Stimulated activated CD4-positive, alpha-beta T cell treated with anti-CD3 and anti-CD28 coated beads, TNF-alpha, amount 100 ng/mL, for 4 hours (primary cell): ENCODE data around the gene PRRG1.
"Not testable (repeated sequence)": the region's sequence is repeated elsewhere in the genome, so short reads cannot be mapped to it uniquely, and the experiment has no call there.

Experiments used
- DNase-seq, 3 experiments: peaks; one replicate each; pipeline ENCODE4 v3.0.0-alpha.2; 2020; ENCODE audit warnings: low read depth in 3 of 3

The PRRG1 gene

GRCh38 chrX:37470711-37471110 is 121.5 kb downstream of the PRRG1 start:
- DNase-seq = no peak

DNA sequence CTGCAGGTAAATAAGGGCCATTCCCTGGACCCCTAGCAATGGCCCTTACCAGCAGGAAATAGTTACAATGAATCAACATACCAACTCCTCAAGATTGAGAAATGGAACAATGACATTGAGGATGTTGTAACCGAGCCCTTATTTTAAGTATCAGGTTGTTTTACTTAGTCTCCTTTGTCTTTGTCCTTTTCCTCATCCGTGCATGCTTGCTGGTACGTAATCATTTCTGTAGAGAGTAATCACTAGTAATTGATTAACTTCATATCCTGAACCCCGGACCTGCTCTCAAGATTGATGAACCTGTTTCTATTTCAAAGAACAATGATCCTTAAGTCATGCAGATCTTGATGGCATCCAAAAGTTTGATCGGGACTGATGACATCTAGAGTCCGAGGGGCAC is 123.7 kb downstream of the PRRG1 start:
- no peak for DNase-seq

DNA sequence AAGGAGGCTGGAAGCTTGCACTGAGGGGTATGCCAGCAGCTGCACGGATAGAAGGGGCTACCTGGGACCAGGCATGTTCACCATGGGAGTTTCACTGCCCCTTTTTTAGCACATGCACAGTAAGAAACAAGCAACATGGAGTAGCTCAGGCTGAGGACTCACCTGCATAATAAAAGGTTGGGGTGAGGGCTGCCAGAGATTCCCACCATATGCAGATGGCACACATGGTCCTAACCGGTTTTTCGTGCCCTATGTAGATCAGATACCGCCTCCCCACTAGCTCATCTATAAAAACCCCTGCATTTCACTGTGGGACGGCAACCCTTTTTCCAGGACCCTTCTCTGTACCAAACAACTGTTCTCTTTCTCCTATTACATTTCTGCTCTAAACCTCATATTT is 125.3 kb downstream of the PRRG1 start:
- no peak for DNase-seq

DNA sequence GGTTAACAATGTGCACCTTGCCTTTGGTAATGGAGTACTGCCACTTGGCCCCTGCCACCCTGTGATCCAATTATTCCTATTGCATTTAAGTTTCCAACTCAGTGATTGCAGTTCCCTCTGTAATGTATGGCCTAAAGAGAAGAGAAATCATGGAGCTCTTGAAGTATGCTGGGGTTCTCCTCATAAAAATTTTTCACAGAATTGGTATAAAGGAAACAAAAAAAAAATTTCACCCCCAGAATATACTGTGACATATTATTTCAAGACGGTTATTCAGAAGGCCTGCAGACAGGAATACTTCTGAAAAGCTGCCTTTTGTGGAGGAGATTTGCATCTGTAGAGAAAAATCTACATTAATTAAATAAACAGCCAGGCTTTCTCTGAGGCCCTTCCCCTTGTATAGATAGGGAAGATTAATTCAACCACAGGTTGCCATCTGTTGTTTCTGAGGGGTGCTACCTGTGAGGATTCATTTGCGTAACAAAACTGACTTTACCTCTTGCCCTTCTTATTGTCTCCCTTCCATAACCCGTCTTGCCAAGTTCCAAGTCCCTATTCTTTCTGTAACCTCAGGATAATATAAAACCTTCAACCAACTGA is 127.5 kb downstream of the PRRG1 start:
- DNase-seq = no peak

- DNase-seq = not testable (repeated sequence)
Measured at GRCh38 chrX:37484335-37484734, 135.2 kb downstream of the PRRG1 start.

GRCh38 chrX:37485429-37485828 is 136.3 kb downstream of the PRRG1 start:
- no peak for DNase-seq

GRCh38 chrX:37487271-37487670 is 138.1 kb downstream of the PRRG1 start:
- no peak for DNase-seq

- DNase-seq = no peak
Measured at GRCh38 chrX:37488323-37488722, 139.2 kb downstream of the PRRG1 start.

GRCh38 chrX:37491686-37492085 is 142.5 kb downstream of the PRRG1 start:
- no peak for DNase-seq

- DNase-seq = not testable (repeated sequence)
Measured at GRCh38 chrX:37495760-37496159, 146.6 kb downstream of the PRRG1 start.

GRCh38 chrX:37497126-37497525 is 148.0 kb downstream of the PRRG1 start:
- not testable (repeated sequence) for DNase-seq

DNA sequence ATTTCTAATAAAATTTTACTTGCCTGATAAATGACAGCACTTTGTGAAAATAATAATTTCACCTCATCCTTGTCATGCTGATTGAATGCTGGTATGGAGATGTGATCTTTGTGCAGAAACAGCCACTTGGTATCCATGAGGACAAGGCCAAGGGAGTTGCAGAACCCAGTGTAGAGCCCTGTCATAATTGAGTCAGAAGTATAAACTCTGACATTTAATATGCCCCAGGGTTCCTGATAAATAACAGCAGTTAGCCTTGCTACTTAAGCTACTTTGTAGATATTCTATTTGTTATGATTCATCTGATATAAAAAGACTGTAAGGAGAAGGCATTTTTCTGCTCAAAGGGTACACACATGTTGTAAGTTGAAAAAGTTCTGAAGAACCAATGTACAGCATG is 149.2 kb downstream of the PRRG1 start:
- DNase-seq = not testable (repeated sequence)

DNA sequence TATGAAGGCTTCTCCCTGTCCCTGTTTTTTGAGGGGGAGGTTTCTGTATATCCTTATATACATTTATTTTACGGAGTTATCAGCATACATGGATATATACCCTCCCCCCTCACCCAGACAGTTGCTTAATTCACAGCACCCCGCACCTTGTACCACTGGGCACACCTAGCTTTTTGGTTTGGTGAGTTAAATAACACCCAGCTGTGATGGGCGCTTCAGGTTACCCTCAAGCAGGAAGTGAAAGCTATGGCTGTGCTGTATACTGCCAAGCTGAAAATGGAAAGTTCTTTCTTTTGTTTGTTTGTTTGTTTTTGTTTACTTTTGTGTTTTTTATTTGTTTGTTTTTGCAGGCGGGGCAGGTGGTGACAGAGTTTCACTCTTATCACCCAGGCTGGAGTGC is 150.5 kb downstream of the PRRG1 start:
- not testable (repeated sequence) for DNase-seq

GRCh38 chrX:37504991-37505390 is 155.8 kb downstream of the PRRG1 start:
- no peak for DNase-seq
